ENCODE data around the gene PARP12. TPM values are rescaled to one million over a fixed set of nuclear protein-coding genes. Genes with fewer than 3 reads are reported as not detected.

Gene PARP12
- total RNA-seq, 2 experiments from 2014 or later = 25.7 to 28.7 TPM

DNA sequence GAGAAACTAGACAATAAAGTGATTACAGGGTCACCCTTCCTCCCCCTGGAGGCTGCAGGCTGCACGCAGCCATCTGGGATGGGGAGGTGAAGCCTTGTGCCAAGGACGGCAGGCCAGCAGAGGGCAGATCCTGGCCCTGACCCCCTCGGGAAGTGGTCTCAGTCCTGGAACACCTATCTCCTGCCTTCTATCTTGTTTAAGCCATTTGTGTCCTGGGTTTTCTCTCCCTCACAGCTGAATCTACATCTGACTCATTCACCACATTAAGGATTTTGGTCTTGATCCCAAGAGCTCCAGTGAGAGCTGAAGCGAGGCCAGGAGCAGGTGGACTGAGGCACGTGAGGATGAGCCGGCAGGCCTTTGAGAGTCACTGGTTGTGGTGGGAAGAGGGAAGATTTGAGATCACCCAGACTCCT lies 16.4 kb upstream of the PARP12 start:
- Mint-ChIP-seq H3K27me3 (no peaks in the 10 kb centered on the region), H3K27ac (no peak overlapping the region), H3K36me3 (ENCODE audit: low read depth) (no peaks in the 10 kb centered on the region), H3K4me1 (peaks cover 13% of the 10 kb centered on the region), H3K4me3 (no peak overlapping the region), H3K9me3 (ENCODE audit: low read depth) (no peaks in the 10 kb centered on the region)
- intact Hi-C loops (cut with DNase I, micrococcal nuclease) = no loop called here
- ChIA-PET POLR2A (interaction anchor here (0.6 kb wide), 2 partner anchors 13 to 327 kb away, joined by 4 to 8 read pairs; no protein-coding TSS in a partner anchor), CTCF (interaction anchor here (1.0 to 1.6 kb wide), 3 partner anchors 8 to 22 kb away, joined by 3 to 4 read pairs (median 4); no protein-coding TSS in a partner anchor)
- DNase-seq = no peak
- ATAC-seq = no peak

- intact Hi-C loops (cut with DNase I, micrococcal nuclease) = no loop called here
These were observed 15.6 kb upstream of the PARP12 start for GRCh38 chr7:140078392-140078791.

GRCh38 chr7:140074780-140075179 lies 12.0 kb upstream of the PARP12 start:
- intact Hi-C loops (cut with DNase I, micrococcal nuclease) = no loop called here
- Mint-ChIP-seq H3K9me3 (ENCODE audit: low read depth) (no peaks in the 10 kb centered on the region), H3K36me3 (ENCODE audit: low read depth) (no peaks in the 10 kb centered on the region), H3K27ac (no peak overlapping the region), H3K4me3 (no peak overlapping the region), H3K4me1 (peaks cover 2% of the 10 kb centered on the region), H3K27me3 (peaks cover 5% of the 10 kb centered on the region)
- no peak for ATAC-seq
- CTCF ChIA-PET = interaction anchor here (0.8 to 1.2 kb wide), 2 partner anchors 8 to 12 kb away, joined by 3 to 5 read pairs; partner anchors contain the start of gene PARP12
- no peak for DNase-seq
- POLR2A ChIA-PET = no interaction called here

More at GRCh38 chr7:140078392-140078791, 15.6 kb upstream of the PARP12 start:
- ChIA-PET POLR2A (no interaction called here), CTCF (interaction anchor here (1.0 to 1.4 kb wide), 2 partner anchors 23 to 75 kb away, joined by 4 read pairs; no protein-coding TSS in a partner anchor)
- Mint-ChIP-seq H3K36me3 (ENCODE audit: low read depth) (no peaks in the 10 kb centered on the region), H3K27ac (no peak overlapping the region), H3K9me3 (ENCODE audit: low read depth) (no peaks in the 10 kb centered on the region), H3K27me3 (peaks cover 3% of the 10 kb centered on the region), H3K4me3 (no peak overlapping the region), H3K4me1 (peaks cover 6% of the 10 kb centered on the region)
- no peak for DNase-seq
- no peak for ATAC-seq

DNA sequence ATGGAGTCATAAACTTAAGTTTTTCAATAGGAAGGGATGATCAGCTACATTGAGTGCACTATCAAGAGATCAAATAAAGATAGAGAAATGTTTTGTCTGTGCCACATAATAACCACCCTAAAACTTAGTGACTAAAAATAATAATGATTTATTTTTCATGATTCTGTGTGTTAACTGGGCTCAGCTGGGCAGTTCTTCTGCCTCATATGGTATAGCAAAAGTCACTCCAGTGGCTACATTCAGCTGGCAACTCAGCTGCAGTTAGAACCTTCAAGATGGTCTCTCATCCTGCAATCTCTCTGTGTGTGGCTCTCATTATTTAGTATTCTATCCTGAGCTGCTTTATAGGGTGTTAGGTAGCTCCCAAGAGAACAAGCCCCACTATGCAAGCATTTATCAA lies 7.8 kb upstream of the PARP12 start:
- DNase-seq = no peak
- Mint-ChIP-seq H3K9me3 (ENCODE audit: low read depth) (peaks cover 20% of the 10 kb centered on the region), H3K36me3 (ENCODE audit: low read depth) (peaks cover 12% of the 10 kb centered on the region), H3K4me3 (no peak overlapping the region), H3K4me1 (peaks cover 10% of the 10 kb centered on the region), H3K27me3 (peaks cover 5% of the 10 kb centered on the region), H3K27ac (no peak overlapping the region)
- CTCF ChIA-PET = interaction anchor here (0.7 to 1.1 kb wide), 2 partner anchors 16 to 109 kb away, joined by 3 read pairs; no protein-coding TSS in a partner anchor
- intact Hi-C loops (cut with DNase I, micrococcal nuclease) = no loop called here
- no peak for ATAC-seq
- POLR2A ChIA-PET = interaction anchor here (0.6 kb wide), 2 partner anchors 12 to 305 kb away, joined by 4 to 6 read pairs; no protein-coding TSS in a partner anchor

GRCh38 chr7:140069298-140069949 lies 6.7 kb upstream of the PARP12 start:
- ATAC-seq = peak; percentile 76
- Mint-ChIP-seq H3K9me3 (ENCODE audit: low read depth) (peaks cover 20% of the 10 kb centered on the region), H3K4me3 (no peak overlapping the region), H3K4me1 (peaks cover 10% of the 10 kb centered on the region), H3K36me3 (ENCODE audit: low read depth) (peaks cover 12% of the 10 kb centered on the region), H3K27me3 (peaks cover 5% of the 10 kb centered on the region), H3K27ac (no peak overlapping the region)
- DNase-seq = peak; percentile 27
- ChIA-PET CTCF (no interaction called here), POLR2A (no interaction called here)
- intact Hi-C loops (cut with DNase I, micrococcal nuclease) = loop anchor here (10.0 kb wide), 2 partner anchors 235 to 1485 kb away; partner anchors contain the start of gene AGK (in 1 of the 2)

GRCh38 chr7:140068033-140068432 lies 5.3 kb upstream of the PARP12 start:
- H3K27ac Mint-ChIP-seq = no peak overlapping the region
- POLR2A ChIA-PET = no interaction called here
- H3K36me3 Mint-ChIP-seq (ENCODE audit: low read depth) = peaks cover 12% of the 10 kb centered on the region
- ATAC-seq (no peak), DNase-seq (no peak)
- H3K4me3 Mint-ChIP-seq = no peak overlapping the region
- intact Hi-C loops (cut with DNase I, micrococcal nuclease) = loop anchor here (10.0 kb wide), 2 partner anchors 237 to 1487 kb away; partner anchors contain the start of gene AGK (in 1 of the 2)
- peaks cover 2% of the 10 kb centered on the region for H3K27me3 Mint-ChIP-seq
- H3K9me3 Mint-ChIP-seq (ENCODE audit: low read depth) = peaks cover 20% of the 10 kb centered on the region
- H3K4me1 Mint-ChIP-seq = peaks cover 10% of the 10 kb centered on the region
- CTCF ChIA-PET = no interaction called here

DNA sequence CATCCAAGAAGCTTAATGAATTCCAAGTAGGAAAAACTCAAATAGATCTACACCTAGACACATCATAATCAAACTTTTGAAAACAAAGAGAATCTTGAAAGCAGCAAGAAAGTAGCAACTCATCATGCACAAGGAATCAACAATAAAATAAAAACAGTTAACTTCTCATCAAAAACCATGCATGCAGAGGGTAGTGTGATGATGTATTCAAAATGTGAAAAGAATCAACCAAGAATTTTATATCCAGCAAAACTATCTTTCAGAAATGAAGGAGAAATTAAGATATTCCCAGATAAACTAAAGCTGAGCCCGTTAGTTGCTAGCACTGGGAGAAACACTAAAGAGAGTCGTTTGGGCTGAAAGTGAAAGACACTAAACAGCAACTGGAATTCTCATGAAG lies 4.3 kb upstream of the PARP12 start:
- Mint-ChIP-seq H3K36me3 (ENCODE audit: low read depth) (peaks cover 12% of the 10 kb centered on the region), H3K27ac (no peak overlapping the region)

GRCh38 chr7:140062118-140062527 lies 628 bp downstream of the PARP12 start:
- Mint-ChIP-seq H3K36me3 (ENCODE audit: low read depth) (peaks cover 18% of the 10 kb centered on the region), H3K4me3 (peak overlapping the region; percentile 78), H3K27me3 (no peaks in the 10 kb centered on the region), H3K9me3 (ENCODE audit: low read depth) (peaks cover 12% of the 10 kb centered on the region), H3K27ac (peak overlapping the region; percentile 48), H3K4me1 (peaks cover 36% of the 10 kb centered on the region)
- ATAC-seq (peak; percentile 18), DNase-seq (peak; percentile 54)
- ChIA-PET CTCF (interaction anchor here (1.1 kb wide), 1 partner anchor 33 kb away, joined by 3 read pairs; no protein-coding TSS in a partner anchor), POLR2A (interaction anchor here (0.7 to 1.4 kb wide), 2 partner anchors 168 to 318 kb away, joined by 3 to 4 read pairs; no protein-coding TSS in a partner anchor)
- intact Hi-C loops (cut with DNase I, micrococcal nuclease) = loop anchor here (1.0 to 10.0 kb wide), 8 partner anchors 115 to 1493 kb away; partner anchors contain the start of genes AGK (in 1 of the 2), FMC1 (in 1 of the 2), KDM7A (in 1 of the 2) and MKRN1 (in 1 of the 2)

More for the DNA sequence above, 4.3 kb upstream of the PARP12 start:
- Mint-ChIP-seq H3K4me1 (peaks cover 11% of the 10 kb centered on the region), H3K27me3 (peaks cover under 1% of the 10 kb centered on the region), H3K4me3 (no peak overlapping the region), H3K9me3 (ENCODE audit: low read depth) (peaks cover 20% of the 10 kb centered on the region)
- ChIA-PET CTCF (no interaction called here), POLR2A (no interaction called here)
- intact Hi-C loops (cut with DNase I, micrococcal nuclease) = loop anchor here (10.0 kb wide), 2 partner anchors 238 to 1488 kb away; partner anchors contain the start of gene AGK (in 1 of the 2)
- ATAC-seq (no peak), DNase-seq (no peak)

GRCh38 chr7:140061607-140061930 lies 1.2 kb downstream of the PARP12 start:
- POLR2A ChIA-PET = no interaction called here
- CTCF ChIA-PET = no interaction called here
- peak overlapping the region; percentile 78 for H3K4me3 Mint-ChIP-seq
- H3K36me3 Mint-ChIP-seq (ENCODE audit: low read depth) = peaks cover 16% of the 10 kb centered on the region
- no peak for ATAC-seq
- peaks cover 6% of the 10 kb centered on the region for H3K9me3 Mint-ChIP-seq (ENCODE audit: low read depth)
- peak overlapping the region; percentile 51 for H3K27ac Mint-ChIP-seq
- intact Hi-C loops (cut with DNase I, micrococcal nuclease) = loop anchor here (5.0 to 10.0 kb wide), 7 partner anchors 116 to 1493 kb away; partner anchors contain the start of genes AGK (in 1 of the 2), FMC1 (in 1 of the 2), KDM7A (in 1 of the 2) and MKRN1 (in 1 of the 2)
- peaks cover 36% of the 10 kb centered on the region for H3K4me1 Mint-ChIP-seq
- H3K27me3 Mint-ChIP-seq = no peaks in the 10 kb centered on the region
- no peak for DNase-seq

- peaks cover 36% of the 10 kb centered on the region for H3K4me1 Mint-ChIP-seq
- peak overlapping the region; percentile 78 for H3K4me3 Mint-ChIP-seq
- H3K9me3 Mint-ChIP-seq (ENCODE audit: low read depth) = peaks cover 3% of the 10 kb centered on the region
- ChIA-PET CTCF (interaction anchor here (0.6 kb wide), 1 partner anchor 115 kb away, joined by 3 read pairs; no protein-coding TSS in a partner anchor), POLR2A (no interaction called here)
- ATAC-seq (no peak), DNase-seq (no peak)
- H3K27me3 Mint-ChIP-seq = no peaks in the 10 kb centered on the region
- H3K27ac Mint-ChIP-seq = peak overlapping the region; percentile 51
- intact Hi-C loops (cut with DNase I, micrococcal nuclease) = loop anchor here (5.0 to 10.0 kb wide), 7 partner anchors 116 to 1494 kb away; partner anchors contain the start of genes AGK (in 1 of the 2), FMC1 (in 1 of the 2), KDM7A (in 1 of the 2) and MKRN1 (in 1 of the 2)
- H3K36me3 Mint-ChIP-seq (ENCODE audit: low read depth) = peaks cover 12% of the 10 kb centered on the region
These were observed 1.8 kb downstream of the PARP12 start for GRCh38 chr7:140060788-140061606.

GRCh38 chr7:140060243-140060630 lies 2.5 kb downstream of the PARP12 start:
- H3K4me1 Mint-ChIP-seq = peaks cover 38% of the 10 kb centered on the region
- ATAC-seq = no peak
- peak; percentile 25 for DNase-seq
- intact Hi-C loops (cut with DNase I, micrococcal nuclease) = loop anchor here (5.0 to 10.0 kb wide), 7 partner anchors 117 to 1495 kb away; partner anchors contain the start of genes AGK (in 1 of the 2), FMC1 (in 1 of the 2), KDM7A (in 1 of the 2) and MKRN1 (in 1 of the 2)
- H3K27ac Mint-ChIP-seq = peak overlapping the region; percentile 33
- H3K4me3 Mint-ChIP-seq = peak overlapping the region; percentile 78
- ChIA-PET POLR2A (no interaction called here), CTCF (interaction anchor here (0.6 to 1.4 kb wide), 2 partner anchors 116 to 266 kb away, joined by 3 to 4 read pairs; no protein-coding TSS in a partner anchor)
- H3K36me3 Mint-ChIP-seq (ENCODE audit: low read depth) = peaks cover 12% of the 10 kb centered on the region
- no peaks in the 10 kb centered on the region for H3K9me3 Mint-ChIP-seq (ENCODE audit: low read depth)
- no peaks in the 10 kb centered on the region for H3K27me3 Mint-ChIP-seq
